SK-N-SH (cell line): ENCODE measurements around the gene PSMB11. TPM values are rescaled to one million over a fixed set of nuclear protein-coding genes. Genes with fewer than 3 reads are reported as not detected.

Experiments
- EZH2phosphoT487 ChIP-seq: fragments of 200-600 bp; sonication (generic); IDR thresholded peaks from 2 replicates; pipeline ENCODE4 v1.6.1; 2017; ENCODE audit warnings: low read depth, mixed run types, mild to moderate bottlenecking, antibody characterized with exemption, moderate library complexity, borderline replicate concordance
- FOXJ3 ChIP-seq: sonication (generic); formaldehyde crosslinking; IDR thresholded peaks from 2 replicates; pipeline ENCODE4 v1.5.1; 2020; ENCODE audit warnings: mild to moderate bottlenecking, missing genetic modification reagents
- GABPA ChIP-seq: IDR thresholded peaks from 2 replicates; pipeline ENCODE4 v1.4.0; 2012; ENCODE audit warnings: low read depth, mild to moderate bottlenecking
- JUND ChIP-seq: IDR thresholded peaks from 2 replicates; pipeline ENCODE4 v1.4.0; 2012
- NRF1 ChIP-seq: IDR thresholded peaks from 2 replicates; pipeline ENCODE4 v1.6.1; 2012; ENCODE audit warnings: low read depth, mild to moderate bottlenecking, low read length
- POLR2AphosphoS5 ChIP-seq: IDR thresholded peaks from 2 replicates; pipeline ENCODE4 v1.6.1; 2012; ENCODE audit warnings: low read depth, low read length
- RCOR1 ChIP-seq: fragments of 150-350 bp; IDR thresholded peaks from 2 replicates; pipeline ENCODE4 v1.6.1; 2017; ENCODE audit warnings: antibody characterized with exemption, low read length
- RXRA ChIP-seq: IDR thresholded peaks from 2 replicates; pipeline ENCODE4 v1.4.0; 2012; ENCODE audit warnings: low read depth, mild to moderate bottlenecking, borderline replicate concordance
- SMC3 ChIP-seq: IDR thresholded peaks from 2 replicates; pipeline ENCODE4 v1.6.1; 2012; ENCODE audit warnings: low read depth, low read length, improper control_type of control experiment
- TAF1 ChIP-seq: IDR thresholded peaks from 2 replicates; pipeline ENCODE4 v1.6.1; 2012; ENCODE audit warnings: low read depth, mild to moderate bottlenecking, low read length, moderate library complexity, borderline replicate concordance
- TEAD4 ChIP-seq: IDR thresholded peaks from 2 replicates; pipeline ENCODE4 v1.4.0; 2012; ENCODE audit warnings: mild to moderate bottlenecking, borderline replicate concordance; ENCODE audit not compliant: insufficient read depth
- polyA plus RNA-seq, 3 experiments: library from polyadenylated mRNA; depleted of rRNA; stranded (reverse); fragments of >200 nt; gene quantifications; 2 replicates each; pipeline ENCODE4 v1.2.3, GENCODE V29; 2012
- TF ChIP-seq, protein P1 (sequence below): fragments of 150-350 bp; IDR thresholded peaks from 2 replicates; pipeline ENCODE4 v1.6.1; 2017; ENCODE audit warnings: antibody characterized with exemption, low read length, low read depth, borderline replicate concordance
- TF ChIP-seq, protein P2 (sequence below): fragments of 200-600 bp; sonication (generic); IDR thresholded peaks from 2 replicates; pipeline ENCODE4 v1.6.1; 2017; ENCODE audit warnings: antibody characterized with exemption, mild to moderate bottlenecking, moderate library complexity
- TF ChIP-seq, protein P3 (sequence below): IDR thresholded peaks from 2 replicates; pipeline ENCODE4 v1.4.0; 2012; ENCODE audit warnings: low read depth, borderline replicate concordance
- TF ChIP-seq, protein P4 (sequence below): IDR thresholded peaks from 2 replicates; pipeline ENCODE4 v1.4.0; 2012; ENCODE audit warnings: low read depth, borderline replicate concordance
- TF ChIP-seq, protein P5 (sequence below): IDR thresholded peaks from 2 replicates; pipeline ENCODE4; 2012
- TF ChIP-seq, protein P6 (sequence below): fragments of 150-350 bp; IDR thresholded peaks from 2 replicates; pipeline ENCODE4 v1.6.1; 2016; ENCODE audit warnings: mild to moderate bottlenecking, low read depth, low read length

PSMB11 gene
- polyA plus RNA-seq, 1 of the 3 experiments (the other 2 are of a cell fraction): not detected

DNA sequence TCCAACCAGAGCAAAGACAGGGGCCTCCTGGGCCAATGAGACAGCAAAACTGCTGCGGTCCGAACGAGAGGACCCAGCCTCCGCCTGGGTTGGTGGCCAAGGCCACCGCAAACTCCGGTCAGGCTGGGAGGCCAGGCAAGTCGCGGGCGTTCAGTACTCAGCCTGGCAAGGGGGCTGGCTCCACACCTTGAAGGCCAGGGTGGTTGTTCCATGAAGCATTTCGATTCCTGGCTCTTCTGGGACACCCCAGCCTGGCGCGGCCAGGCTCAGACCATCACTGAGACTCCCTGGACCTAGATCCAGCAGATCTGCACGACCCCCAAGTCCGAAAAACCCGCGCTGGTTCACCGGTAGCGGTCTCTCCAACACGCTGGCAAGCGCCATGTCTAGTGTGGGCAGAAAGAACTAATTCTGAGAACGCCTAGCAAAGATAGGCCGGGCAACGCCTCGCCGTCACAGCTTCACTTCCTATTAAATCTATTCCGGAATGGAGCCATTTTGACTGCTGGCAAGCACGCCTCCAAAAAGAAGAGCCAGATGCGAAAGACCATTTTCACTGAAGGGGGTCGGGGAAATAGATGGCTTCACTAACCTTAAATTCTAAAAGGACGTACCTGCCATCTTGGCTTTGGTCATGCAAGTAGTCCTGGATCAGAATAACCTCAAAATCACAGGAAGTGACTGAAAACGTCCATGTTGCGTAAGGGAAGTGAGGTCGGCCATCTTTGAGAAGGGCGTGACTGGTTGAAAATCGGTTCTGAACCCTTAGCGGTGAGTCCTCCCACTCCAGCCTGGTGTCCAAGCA, 7.3 kb upstream of the PSMB11 start, which contains the start of gene PSMB5 (continued):
- TF ChIP-seq, protein P1, sequence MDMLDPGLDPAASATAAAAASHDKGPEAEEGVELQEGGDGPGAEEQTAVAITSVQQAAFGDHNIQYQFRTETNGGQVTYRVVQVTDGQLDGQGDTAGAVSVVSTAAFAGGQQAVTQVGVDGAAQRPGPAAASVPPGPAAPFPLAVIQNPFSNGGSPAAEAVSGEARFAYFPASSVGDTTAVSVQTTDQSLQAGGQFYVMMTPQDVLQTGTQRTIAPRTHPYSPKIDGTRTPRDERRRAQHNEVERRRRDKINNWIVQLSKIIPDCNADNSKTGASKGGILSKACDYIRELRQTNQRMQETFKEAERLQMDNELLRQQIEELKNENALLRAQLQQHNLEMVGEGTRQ: no peak
- TF ChIP-seq GABPA: peak; percentile 85
- TF ChIP-seq, protein P2, sequence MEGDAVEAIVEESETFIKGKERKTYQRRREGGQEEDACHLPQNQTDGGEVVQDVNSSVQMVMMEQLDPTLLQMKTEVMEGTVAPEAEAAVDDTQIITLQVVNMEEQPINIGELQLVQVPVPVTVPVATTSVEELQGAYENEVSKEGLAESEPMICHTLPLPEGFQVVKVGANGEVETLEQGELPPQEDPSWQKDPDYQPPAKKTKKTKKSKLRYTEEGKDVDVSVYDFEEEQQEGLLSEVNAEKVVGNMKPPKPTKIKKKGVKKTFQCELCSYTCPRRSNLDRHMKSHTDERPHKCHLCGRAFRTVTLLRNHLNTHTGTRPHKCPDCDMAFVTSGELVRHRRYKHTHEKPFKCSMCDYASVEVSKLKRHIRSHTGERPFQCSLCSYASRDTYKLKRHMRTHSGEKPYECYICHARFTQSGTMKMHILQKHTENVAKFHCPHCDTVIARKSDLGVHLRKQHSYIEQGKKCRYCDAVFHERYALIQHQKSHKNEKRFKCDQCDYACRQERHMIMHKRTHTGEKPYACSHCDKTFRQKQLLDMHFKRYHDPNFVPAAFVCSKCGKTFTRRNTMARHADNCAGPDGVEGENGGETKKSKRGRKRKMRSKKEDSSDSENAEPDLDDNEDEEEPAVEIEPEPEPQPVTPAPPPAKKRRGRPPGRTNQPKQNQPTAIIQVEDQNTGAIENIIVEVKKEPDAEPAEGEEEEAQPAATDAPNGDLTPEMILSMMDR: no peak
- TF ChIP-seq TEAD4: no peak
- TF ChIP-seq, protein P3, sequence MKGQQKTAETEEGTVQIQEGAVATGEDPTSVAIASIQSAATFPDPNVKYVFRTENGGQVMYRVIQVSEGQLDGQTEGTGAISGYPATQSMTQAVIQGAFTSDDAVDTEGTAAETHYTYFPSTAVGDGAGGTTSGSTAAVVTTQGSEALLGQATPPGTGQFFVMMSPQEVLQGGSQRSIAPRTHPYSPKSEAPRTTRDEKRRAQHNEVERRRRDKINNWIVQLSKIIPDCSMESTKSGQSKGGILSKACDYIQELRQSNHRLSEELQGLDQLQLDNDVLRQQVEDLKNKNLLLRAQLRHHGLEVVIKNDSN: no peak
- 0 out of 2 replicates have a peak, but pooled peaks have one; percentile 10 for TF ChIP-seq SMC3
- no peak; the same call in 1 of the 2 replicates for TF ChIP-seq RCOR1
- no peak for TF ChIP-seq JUND
- TF ChIP-seq, protein P4, sequence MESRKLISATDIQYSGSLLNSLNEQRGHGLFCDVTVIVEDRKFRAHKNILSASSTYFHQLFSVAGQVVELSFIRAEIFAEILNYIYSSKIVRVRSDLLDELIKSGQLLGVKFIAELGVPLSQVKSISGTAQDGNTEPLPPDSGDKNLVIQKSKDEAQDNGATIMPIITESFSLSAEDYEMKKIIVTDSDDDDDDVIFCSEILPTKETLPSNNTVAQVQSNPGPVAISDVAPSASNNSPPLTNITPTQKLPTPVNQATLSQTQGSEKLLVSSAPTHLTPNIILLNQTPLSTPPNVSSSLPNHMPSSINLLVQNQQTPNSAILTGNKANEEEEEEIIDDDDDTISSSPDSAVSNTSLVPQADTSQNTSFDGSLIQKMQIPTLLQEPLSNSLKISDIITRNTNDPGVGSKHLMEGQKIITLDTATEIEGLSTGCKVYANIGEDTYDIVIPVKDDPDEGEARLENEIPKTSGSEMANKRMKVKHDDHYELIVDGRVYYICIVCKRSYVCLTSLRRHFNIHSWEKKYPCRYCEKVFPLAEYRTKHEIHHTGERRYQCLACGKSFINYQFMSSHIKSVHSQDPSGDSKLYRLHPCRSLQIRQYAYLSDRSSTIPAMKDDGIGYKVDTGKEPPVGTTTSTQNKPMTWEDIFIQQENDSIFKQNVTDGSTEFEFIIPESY: no peak
- no peak for TF ChIP-seq EZH2phosphoT487
- no peak for TF ChIP-seq NRF1
- TF ChIP-seq FOXJ3 (CRISPR knock-in tag): no peak
- TF ChIP-seq TAF1: peak; percentile 86
- TF ChIP-seq, protein P5, sequence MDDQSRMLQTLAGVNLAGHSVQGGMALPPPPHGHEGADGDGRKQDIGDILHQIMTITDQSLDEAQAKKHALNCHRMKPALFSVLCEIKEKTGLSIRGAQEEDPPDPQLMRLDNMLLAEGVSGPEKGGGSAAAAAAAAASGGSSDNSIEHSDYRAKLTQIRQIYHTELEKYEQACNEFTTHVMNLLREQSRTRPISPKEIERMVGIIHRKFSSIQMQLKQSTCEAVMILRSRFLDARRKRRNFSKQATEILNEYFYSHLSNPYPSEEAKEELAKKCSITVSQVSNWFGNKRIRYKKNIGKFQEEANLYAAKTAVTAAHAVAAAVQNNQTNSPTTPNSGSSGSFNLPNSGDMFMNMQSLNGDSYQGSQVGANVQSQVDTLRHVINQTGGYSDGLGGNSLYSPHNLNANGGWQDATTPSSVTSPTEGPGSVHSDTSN: no peak
- TF ChIP-seq POLR2AphosphoS5: peak; percentile 91
- TF ChIP-seq, protein P6, sequence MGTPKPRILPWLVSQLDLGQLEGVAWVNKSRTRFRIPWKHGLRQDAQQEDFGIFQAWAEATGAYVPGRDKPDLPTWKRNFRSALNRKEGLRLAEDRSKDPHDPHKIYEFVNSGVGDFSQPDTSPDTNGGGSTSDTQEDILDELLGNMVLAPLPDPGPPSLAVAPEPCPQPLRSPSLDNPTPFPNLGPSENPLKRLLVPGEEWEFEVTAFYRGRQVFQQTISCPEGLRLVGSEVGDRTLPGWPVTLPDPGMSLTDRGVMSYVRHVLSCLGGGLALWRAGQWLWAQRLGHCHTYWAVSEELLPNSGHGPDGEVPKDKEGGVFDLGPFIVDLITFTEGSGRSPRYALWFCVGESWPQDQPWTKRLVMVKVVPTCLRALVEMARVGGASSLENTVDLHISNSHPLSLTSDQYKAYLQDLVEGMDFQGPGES: no peak
- no peak for TF ChIP-seq RXRA
